H1 (cell line): ENCODE data around the gene STX16. TPM values are rescaled to one million over a fixed set of nuclear protein-coding genes. Genes with fewer than 3 reads are reported as not detected.
A peak's percentile ranks its signal among the peaks of the same experiment; 100 is the strongest.

Experiments
- CTCF ChIA-PET: fragments of 300-600 bp; sonication (Branson Sonifier 250); formaldehyde crosslinking; loops from one replicate; lab custom pipeline; 2021; ENCODE audit not compliant: partially characterized antibody; lab: Charles Lee
- POLR2A ChIA-PET: fragments of 300-600 bp; sonication (Branson Sonifier 250); formaldehyde crosslinking; loops from one replicate; lab custom pipeline; 2021; ENCODE audit warnings: inconsistent platforms; ENCODE audit not compliant: partially characterized antibody; lab: Charles Lee
- DNase-seq, 2 experiments: peaks; one replicate each; pipeline versions ENCODE4 v3.0.0 to v3.0.0-alpha.2; 2010 to 2022; ENCODE audit warnings: low spot score in 2 of 2, low read depth in 1 of 2, mixed read lengths in 1 of 2
- FAIRE-seq: peaks from 2 replicates; lab custom pipeline; 2011; peaks lifted over from hg19 to GRCh38; lab: Jason Lieb, UNC
- H2AFZ ChIP-seq: 2 replicates; pipeline ENCODE4 v1.8.1; 2012; ENCODE audit warnings: low read length, inconsistent platforms
- H2AK5ac ChIP-seq: 2 replicates; pipeline ENCODE4 v1.6.1; 2013; ENCODE audit warnings: low read depth, low read length
- H2BK120ac ChIP-seq: replicated peaks from 2 replicates; pipeline ENCODE3; 2013; ENCODE audit warnings: low read depth, low read length, inconsistent platforms
- H2BK12ac ChIP-seq: 2 replicates; pipeline ENCODE4 v1.6.1; 2013; ENCODE audit warnings: low read depth, low read length
- H2BK15ac ChIP-seq: 2 replicates; pipeline ENCODE4 v1.6.1; 2013; ENCODE audit warnings: low read length
- H2BK20ac ChIP-seq: 2 replicates; pipeline ENCODE4 v1.6.1; 2013; ENCODE audit warnings: low read length
- H2BK5ac ChIP-seq: 2 replicates; pipeline ENCODE4 v1.6.1; 2013; ENCODE audit warnings: low read depth, low read length
- H3K14ac ChIP-seq: 2 replicates; pipeline ENCODE4 v1.6.1; 2013; ENCODE audit warnings: inconsistent platforms; ENCODE audit not compliant: insufficient read length
- H3K18ac ChIP-seq: 2 replicates; pipeline ENCODE4 v1.6.1; 2013; ENCODE audit warnings: low read length; ENCODE audit errors: extremely low read depth
- H3K23ac ChIP-seq: 2 replicates; pipeline ENCODE4 v1.6.1; 2013; ENCODE audit warnings: inconsistent platforms; ENCODE audit not compliant: insufficient read length
- H3K23me2 ChIP-seq: 2 replicates; pipeline ENCODE4 v1.6.1; 2013; ENCODE audit warnings: low read depth, low read length
- H3K27ac ChIP-seq: 2 replicates; pipeline ENCODE4 v1.6.1; 2011; ENCODE audit warnings: low read depth, low read length, inconsistent platforms
- H3K27me3 ChIP-seq, 4 experiments: replicated peaks in 1 of 4; 1 replicate in 1 of 4; 2 replicates in 3 of 4; pipeline versions ENCODE4 v1.6.1 to v1.8.1; 2011 to 2013; ENCODE audit warnings: low read length in 3 of 4, mild to moderate bottlenecking in 3 of 4, inconsistent platforms in 2 of 4, mixed read lengths in 2 of 4, moderate library complexity in 1 of 4; ENCODE audit not compliant: control insufficient read depth in 3 of 4, insufficient read depth in 3 of 4; ENCODE audit errors: extremely low read depth in 1 of 4
- H3K36me3 ChIP-seq, 4 experiments: 2 replicates each; pipeline versions ENCODE4 v1.6.1 to v1.8.1; 2011 to 2013; ENCODE audit warnings: mild to moderate bottlenecking in 4 of 4, low read length in 3 of 4, moderate library complexity in 2 of 4, control low read depth in 1 of 4, inconsistent platforms in 1 of 4; ENCODE audit not compliant: insufficient read depth in 4 of 4, control insufficient read depth in 2 of 4
- H3K4ac ChIP-seq: replicated peaks from 2 replicates; pipeline ENCODE3; 2013; ENCODE audit warnings: low read length, low read depth, mixed read lengths, inconsistent platforms; ENCODE audit not compliant: insufficient read length
- H3K4me1 ChIP-seq, 4 experiments: replicated peaks in 1 of 4; 1 replicate in 1 of 4; 2 replicates in 3 of 4; pipeline versions ENCODE4 v1.6.1 to v1.8.1; 2011 to 2013; ENCODE audit warnings: low read length in 3 of 4, inconsistent platforms in 2 of 4, mixed read lengths in 1 of 4; ENCODE audit not compliant: insufficient read depth in 4 of 4, control insufficient read depth in 3 of 4
- H3K4me2 ChIP-seq, 2 experiments: 2 replicates each; pipeline versions ENCODE4 v1.6.1 to v1.8.1; 2011 to 2013; ENCODE audit warnings: low read depth in 2 of 2, low read length in 2 of 2, control low read depth in 1 of 2, inconsistent platforms in 1 of 2, mild to moderate bottlenecking in 1 of 2; ENCODE audit not compliant: insufficient read depth in 1 of 2
- H3K4me3 ChIP-seq, 4 experiments: fragments of 200-600, 300-600 bp in 1 of 4; sonication (generic), shearing (Covaris generic), sonication (Bioruptor Twin) in 1 of 4; 2 replicates each; pipeline versions ENCODE4 v1.5.1 to v1.8.1; 2011 to 2016; ENCODE audit warnings: low read length in 4 of 4, low read depth in 3 of 4, control low read depth in 2 of 4, inconsistent platforms in 2 of 4, mild to moderate bottlenecking in 2 of 4, mixed read lengths in 1 of 4, moderate library complexity in 1 of 4; ENCODE audit not compliant: insufficient read depth in 2 of 4; ENCODE audit errors: extremely low read depth in 1 of 4
- H3K56ac ChIP-seq: replicated peaks from 2 replicates; pipeline ENCODE3; 2013; ENCODE audit warnings: low read depth, mild to moderate bottlenecking, mixed read lengths, low read length, inconsistent platforms; ENCODE audit not compliant: insufficient read length
- H3K79me1 ChIP-seq: 2 replicates; pipeline ENCODE4 v1.6.1; 2013; ENCODE audit warnings: low read depth, low read length, control low read depth
- H3K79me2 ChIP-seq, 2 experiments: 2 replicates each; pipeline versions ENCODE4 v1.6.1 to v1.8.1; 2012 to 2013; ENCODE audit warnings: low read length in 2 of 2, mild to moderate bottlenecking in 2 of 2, inconsistent platforms in 1 of 2; ENCODE audit not compliant: insufficient read depth in 2 of 2, control insufficient read depth in 1 of 2
- H3K9ac ChIP-seq, 4 experiments: replicated peaks in 1 of 4; 1 replicate in 1 of 4; 2 replicates in 3 of 4; pipeline versions ENCODE4 v1.6.1 to v1.8.1; 2011 to 2013; ENCODE audit warnings: low read depth in 3 of 4, low read length in 3 of 4, control low read depth in 2 of 4, mild to moderate bottlenecking in 2 of 4, moderate library complexity in 2 of 4, inconsistent platforms in 1 of 4; ENCODE audit errors: extremely low read depth in 1 of 4
- H3K9me3 ChIP-seq, 2 experiments: 2 replicates each; pipeline versions ENCODE4 v1.6.1 to v1.8.1; 2012 to 2013; ENCODE audit warnings: mild to moderate bottlenecking in 2 of 2, moderate library complexity in 2 of 2, control low read depth in 1 of 2, inconsistent platforms in 1 of 2, low read depth in 1 of 2, low read length in 1 of 2, mixed read lengths in 1 of 2; ENCODE audit not compliant: insufficient read depth in 2 of 2
- H4K20me1 ChIP-seq, 2 experiments: replicated peaks in 1 of 2; 2 replicates each; pipeline versions ENCODE3 to v1.8.1; 2011 to 2013; ENCODE audit warnings: inconsistent platforms in 2 of 2, low read length in 2 of 2, mild to moderate bottlenecking in 1 of 2; ENCODE audit not compliant: insufficient read depth in 2 of 2, control insufficient read depth in 1 of 2
- H4K5ac ChIP-seq: 2 replicates; pipeline ENCODE4 v1.6.1; 2013; ENCODE audit warnings: low read length, low read depth, mixed read lengths, inconsistent platforms; ENCODE audit not compliant: insufficient read length
- H4K8ac ChIP-seq: 2 replicates; pipeline ENCODE4 v1.8.0; 2013; ENCODE audit warnings: mild to moderate bottlenecking, moderate library complexity, low read length, inconsistent platforms; ENCODE audit not compliant: insufficient read depth; ENCODE audit errors: extremely low read depth
- H4K91ac ChIP-seq: replicated peaks from 2 replicates; pipeline ENCODE3; 2013; ENCODE audit warnings: low read length, mixed read lengths, inconsistent platforms; ENCODE audit not compliant: insufficient read length
- MAX ChIP-seq: IDR thresholded peaks from 2 replicates; pipeline ENCODE4 v1.6.1; 2012; ENCODE audit warnings: inconsistent platforms
- POLR2AphosphoS5 ChIP-seq: IDR thresholded peaks from 2 replicates; pipeline ENCODE4 v1.6.1; 2011; ENCODE audit warnings: low read depth, low read length
- TAF1 ChIP-seq: IDR thresholded peaks from 2 replicates; pipeline ENCODE4 v1.6.1; 2011; ENCODE audit warnings: mild to moderate bottlenecking, low read depth, low read length
- USF2 ChIP-seq: IDR thresholded peaks from 2 replicates; pipeline ENCODE4 v1.6.1; 2011; ENCODE audit warnings: low read length, improper control_type of control experiment
- WGBS, 2 experiments: shearing (Covaris generic) in 1 of 2; methylation state at CpG; one replicate each; pipeline versions ENCODE4 v1.1.6 to v1.1.7; 2013 to 2015; ENCODE audit warnings: low lambda C conversion rate in 2 of 2, mixed read lengths in 2 of 2, inconsistent platforms in 1 of 2, low coverage in 1 of 2, missing lambda C conversion rate in 1 of 2; ENCODE audit not compliant: insufficient replicate concordance in 2 of 2, insufficient coverage in 1 of 2, insufficient read length in 1 of 2; ENCODE audit errors: extremely low coverage in 1 of 2, missing lambda C conversion rate in 1 of 2; 5-methylcytosine and 5-hydroxymethylcytosine counted together
- polyA plus RNA-seq, 7 experiments: library from polyadenylated mRNA; depleted of rRNA in 3 of 7; stranded (reverse) in 5 of 7; unstranded in 2 of 7; fragments of >200 nt in 5 of 7; fragments of 200-250 nt in 2 of 7; gene quantifications; 1 replicate in 5 of 7; 2 replicates in 1 of 7; 4 replicates in 1 of 7; pipeline versions ENCODE4 v1.2.1 to v1.2.3, GENCODE V29; 2011 to 2013; ENCODE audit warnings: missing spikeins in 2 of 7, mixed read lengths in 2 of 7
- total RNA-seq: library from RNA; stranded (reverse); fragmentation: NEBNext Ultra II Directional; extraction: Animal tissue kit (Norgen Biotek cat#: 25700); gene quantifications from 2 replicates; pipeline ENCODE4 v1.2.1, GENCODE V29; 2021

The STX16 gene
- total and polyA plus RNA-seq, 2 of the 8 experiments (the other 6 are each of a cell fraction or from before 2014, with no cell fraction given), result 45.2 to 61.6 TPM

- no peaks in the 10 kb centered on the region for H3K79me2 ChIP-seq
- H3K4me1 ChIP-seq, result peaks cover 0 to 3% (median 0%) of the 10 kb centered on the region in 4 experiments; a peak in 1 of 7 replicates
- H3K9ac ChIP-seq, result no peak overlapping the region
- no peak overlapping the region for H3K27ac ChIP-seq
- DNase-seq (peak in 1 of 2 experiments; percentile 37), FAIRE-seq (no peak)
- H3K14ac ChIP-seq, result no peak overlapping the region
- H3K23me2 ChIP-seq, result no peaks in the 10 kb centered on the region
- no peak overlapping the region for H2BK15ac ChIP-seq
- POLR2A ChIA-PET, result interaction anchor here (1.0 to 16.8 kb wide), 11 partner anchors 9 to 146 kb away, joined by 3 to 188 read pairs (median 4); partner anchors contain the start of genes GNAS and NPEPL1
- H2BK20ac ChIP-seq, result no peak overlapping the region
- H2AK5ac ChIP-seq, result no peak overlapping the region
- H2BK120ac ChIP-seq, result no peak overlapping the region
- no peak overlapping the region for H2AFZ ChIP-seq
- no peak overlapping the region for H3K18ac ChIP-seq
- H4K20me1 ChIP-seq, result peaks cover 0 to 2% of the 10 kb centered on the region in 2 experiments
- H3K79me1 ChIP-seq, result no peaks in the 10 kb centered on the region
- peaks cover 9 to 27% (median 16%) of the 10 kb centered on the region in 4 experiments; a peak in 7 of 8 replicates for H3K36me3 ChIP-seq
- no peak overlapping the region for H3K23ac ChIP-seq
- no peak overlapping the region for H4K91ac ChIP-seq
- 91% methylated on average over 20 of the region's 20 CpGs; no CpG with 5 or more reads in 1 of the 2 experiments for WGBS, 2 experiments
- no peak overlapping the region for H2BK12ac ChIP-seq
- H3K27me3 ChIP-seq, result no peaks in the 10 kb centered on the region
- H3K4me2 ChIP-seq, result no peak overlapping the region
- H4K5ac ChIP-seq, result no peak overlapping the region
- no peak overlapping the region for H4K8ac ChIP-seq
- no peak overlapping the region for H3K4ac ChIP-seq
- H3K9me3 ChIP-seq, result peaks cover 0 to 3% of the 10 kb centered on the region in 2 experiments; a peak in 1 of 4 replicates
- no peak overlapping the region for H3K56ac ChIP-seq
- H3K4me3 ChIP-seq, result no peak overlapping the region
- CTCF ChIA-PET, result interaction anchor here (0.9 to 1.7 kb wide), 7 partner anchors 9 to 232 kb away, joined by 3 to 6 read pairs (median 3); partner anchors contain the start of gene STX16
- TF ChIP-seq POLR2AphosphoS5 (0 out of 2 replicates have a peak, but pooled peaks have one; percentile 30), TAF1 (no peak), MAX (no peak), USF2 (no peak)
- H2BK5ac ChIP-seq, result no peak overlapping the region
Measured at GRCh38 chr20:58706150-58706892, 55.2 kb downstream of the STX16 start.
